Tibial artery (tissue), 4 donors: ENCODE measurements around the gene PRSS2.

Experiments used
- DNase-seq, 2 donors: peaks; one replicate each; pipeline ENCODE4 v3.0.0-alpha.2; 2019
- H3K27ac ChIP-seq, 2 donors: fragments of 200-600 bp; sonication (generic) in 1 of 2; 1 replicate in 1 of 2; 2 replicates in 1 of 2; pipeline ENCODE4 v1.5.1; 2018 to 2019; ENCODE audit warnings: mild to moderate bottlenecking in 1 of 2
- H3K27me3 ChIP-seq, 2 donors: fragments of 200-600 bp; sonication (generic) in 1 of 2; one replicate each; pipeline versions ENCODE4 v1.5.1 to v1.6.0; 2016 to 2019
- H3K36me3 ChIP-seq, 3 donors: fragments of 200-600 bp; sonication (generic) in 2 of 3; one replicate each; pipeline ENCODE4 v1.5.1; 2016 to 2019; ENCODE audit warnings: mild to moderate bottlenecking in 2 of 3
- H3K4me1 ChIP-seq, 4 donors: fragments of 200-600 bp; sonication (generic) in 2 of 4; 1 replicate in 3 of 4; 2 replicates in 1 of 4; pipeline ENCODE4 v1.5.1; 2016 to 2019
- H3K4me3 ChIP-seq, 2 donors: fragments of 200-600 bp; sonication (generic) in 1 of 2; 1 replicate in 1 of 2; 2 replicates in 1 of 2; pipeline ENCODE4 v1.5.1; 2018 to 2019; ENCODE audit warnings: mild to moderate bottlenecking in 2 of 2
- H3K9me3 ChIP-seq, 3 donors: fragments of 200-600 bp; sonication (generic) in 1 of 3; one replicate each; pipeline ENCODE4 v1.5.1; 2016 to 2019
- intact Hi-C: fragments of 100-400 bp; cut with DNase I; formaldehyde crosslinking; loops from one replicate; pipeline ENCODE4 v1.15.0; 2023; ENCODE audit warnings: low total_unique reads
- TF ChIP-seq, protein P1 (sequence below), 2 experiments: fragments of 200-600 bp in 1 of 2; fragments of 450-650 bp in 1 of 2; IDR thresholded peaks; one replicate each; pipeline ENCODE4 v1.5.1; 2017 to 2019; ENCODE audit warnings: antibody characterized with exemption in 2 of 2, mild to moderate bottlenecking in 1 of 2, moderate library complexity in 1 of 2

The PRSS2 gene

DNA sequence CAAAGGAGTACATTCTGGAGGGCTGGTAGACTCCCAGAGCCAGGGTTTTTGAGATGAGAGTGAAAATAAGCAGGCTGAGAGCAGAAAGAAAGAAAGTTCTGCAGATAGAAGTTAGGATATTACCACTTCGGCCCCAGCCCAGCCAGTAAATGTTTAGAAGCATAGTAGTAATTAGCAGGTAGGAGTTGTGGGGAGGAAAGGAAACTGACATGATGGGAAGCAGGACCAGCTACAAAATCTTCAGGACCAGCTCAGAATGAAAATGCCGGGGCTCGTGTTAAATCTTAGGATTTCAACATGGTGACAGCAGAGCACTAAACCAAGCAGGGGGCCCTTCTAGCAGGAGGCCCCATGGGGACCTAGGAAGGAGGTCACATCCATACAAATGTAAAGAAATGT is 28.7 kb downstream of the PRSS2 start:
- H3K4me3 ChIP-seq, result no peak overlapping the region
- intact Hi-C loops, result no loop called here
- H3K4me1 ChIP-seq, result peaks cover 0 to 21% (median 18%) of the 10 kb centered on the region in 4 donors
- no peaks in the 10 kb centered on the region for H3K36me3 ChIP-seq
- DNase-seq, result no peak
- H3K9me3 ChIP-seq, result no peaks in the 10 kb centered on the region
- TF ChIP-seq, protein P1, sequence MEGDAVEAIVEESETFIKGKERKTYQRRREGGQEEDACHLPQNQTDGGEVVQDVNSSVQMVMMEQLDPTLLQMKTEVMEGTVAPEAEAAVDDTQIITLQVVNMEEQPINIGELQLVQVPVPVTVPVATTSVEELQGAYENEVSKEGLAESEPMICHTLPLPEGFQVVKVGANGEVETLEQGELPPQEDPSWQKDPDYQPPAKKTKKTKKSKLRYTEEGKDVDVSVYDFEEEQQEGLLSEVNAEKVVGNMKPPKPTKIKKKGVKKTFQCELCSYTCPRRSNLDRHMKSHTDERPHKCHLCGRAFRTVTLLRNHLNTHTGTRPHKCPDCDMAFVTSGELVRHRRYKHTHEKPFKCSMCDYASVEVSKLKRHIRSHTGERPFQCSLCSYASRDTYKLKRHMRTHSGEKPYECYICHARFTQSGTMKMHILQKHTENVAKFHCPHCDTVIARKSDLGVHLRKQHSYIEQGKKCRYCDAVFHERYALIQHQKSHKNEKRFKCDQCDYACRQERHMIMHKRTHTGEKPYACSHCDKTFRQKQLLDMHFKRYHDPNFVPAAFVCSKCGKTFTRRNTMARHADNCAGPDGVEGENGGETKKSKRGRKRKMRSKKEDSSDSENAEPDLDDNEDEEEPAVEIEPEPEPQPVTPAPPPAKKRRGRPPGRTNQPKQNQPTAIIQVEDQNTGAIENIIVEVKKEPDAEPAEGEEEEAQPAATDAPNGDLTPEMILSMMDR (IDR thresholded peaks at IDR 0.05), result no peak
- no peak overlapping the region for H3K27ac ChIP-seq
- peaks cover 0 to 46% of the 10 kb centered on the region in 2 donors for H3K27me3 ChIP-seq

DNA sequence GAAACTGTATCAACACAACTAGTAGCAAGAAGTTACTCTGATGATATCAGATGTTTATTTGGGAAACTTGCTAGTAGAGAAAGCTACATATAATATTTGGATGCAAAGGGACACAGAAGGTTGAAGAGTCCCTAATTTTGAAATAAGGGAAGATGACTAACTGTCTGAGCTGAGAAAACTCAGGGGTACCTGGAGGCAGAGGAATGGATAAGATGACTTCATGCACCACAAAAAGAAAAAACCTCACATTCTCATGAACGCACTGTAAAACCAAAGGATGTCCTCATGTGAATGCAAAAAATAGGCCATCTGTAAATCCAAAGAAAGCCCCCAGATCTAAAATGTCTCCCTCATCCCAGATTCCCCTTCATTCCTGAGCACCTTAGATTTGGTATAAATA is 29.3 kb downstream of the PRSS2 start:
- no peak for DNase-seq
- Histone ChIP-seq H3K36me3 (no peaks in the 10 kb centered on the region), H3K9me3 (no peaks in the 10 kb centered on the region), H3K27me3 (peaks cover 0 to 40% of the 10 kb centered on the region in 2 donors), H3K4me3 (no peak overlapping the region), H3K4me1 (peaks cover 0 to 21% (median 18%) of the 10 kb centered on the region in 4 donors), H3K27ac (no peak overlapping the region)
- TF ChIP-seq, protein P1 (IDR thresholded peaks at IDR 0.05), result no peak
- intact Hi-C loops, result no loop called here

DNA sequence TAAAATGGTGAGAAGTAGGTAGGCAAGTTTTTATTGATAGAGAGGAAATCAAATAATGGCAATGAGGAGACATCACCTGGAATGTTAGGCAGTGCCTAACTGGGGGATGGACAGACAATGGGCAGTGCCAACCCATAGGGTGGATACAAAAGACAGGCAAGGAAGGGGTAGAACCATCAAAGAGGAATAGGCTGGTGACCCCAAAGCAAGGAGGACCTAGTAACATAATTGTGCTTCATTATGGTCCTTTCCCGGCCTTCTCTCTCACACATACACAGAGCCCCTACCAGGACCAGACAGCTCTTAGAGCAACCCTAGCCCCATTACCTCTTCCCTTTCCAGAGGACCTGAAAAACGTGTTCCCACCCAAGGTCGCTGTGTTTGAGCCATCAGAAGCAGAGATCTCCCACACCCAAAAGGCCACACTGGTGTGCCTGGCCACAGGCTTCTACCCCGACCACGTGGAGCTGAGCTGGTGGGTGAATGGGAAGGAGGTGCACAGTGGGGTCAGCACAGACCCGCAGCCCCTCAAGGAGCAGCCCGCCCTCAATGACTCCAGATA is 30.0 kb downstream of the PRSS2 start:
- Histone ChIP-seq H3K4me1 (peaks cover 0 to 21% (median 18%) of the 10 kb centered on the region in 4 donors), H3K36me3 (no peaks in the 10 kb centered on the region), H3K27ac (no peak overlapping the region), H3K9me3 (no peaks in the 10 kb centered on the region), H3K4me3 (no peak overlapping the region), H3K27me3 (peaks cover 0 to 40% of the 10 kb centered on the region in 2 donors)
- no peak for DNase-seq
- intact Hi-C loops, result no loop called here
- TF ChIP-seq, protein P1 (IDR thresholded peaks at IDR 0.05), result no peak

DNA sequence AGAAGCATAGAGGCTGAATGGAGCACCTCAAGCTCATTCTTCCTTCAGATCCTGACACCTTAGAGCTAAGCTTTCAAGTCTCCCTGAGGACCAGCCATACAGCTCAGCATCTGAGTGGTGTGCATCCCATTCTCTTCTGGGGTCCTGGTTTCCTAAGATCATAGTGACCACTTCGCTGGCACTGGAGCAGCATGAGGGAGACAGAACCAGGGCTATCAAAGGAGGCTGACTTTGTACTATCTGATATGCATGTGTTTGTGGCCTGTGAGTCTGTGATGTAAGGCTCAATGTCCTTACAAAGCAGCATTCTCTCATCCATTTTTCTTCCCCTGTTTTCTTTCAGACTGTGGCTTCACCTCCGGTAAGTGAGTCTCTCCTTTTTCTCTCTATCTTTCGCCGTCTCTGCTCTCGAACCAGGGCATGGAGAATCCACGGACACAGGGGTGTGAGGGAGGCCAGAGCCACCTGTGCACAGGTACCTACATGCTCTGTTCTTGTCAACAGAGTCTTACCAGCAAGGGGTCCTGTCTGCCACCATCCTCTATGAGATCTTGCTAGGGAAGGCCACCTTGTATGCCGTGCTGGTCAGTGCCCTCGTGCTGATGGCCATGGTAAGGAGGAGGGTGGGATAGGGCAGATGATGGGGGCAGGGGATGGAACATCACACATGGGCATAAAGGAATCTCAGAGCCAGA is 31.0 kb downstream of the PRSS2 start:
- TF ChIP-seq, protein P1 (IDR thresholded peaks at IDR 0.05), result no peak
- peaks cover 0 to 40% of the 10 kb centered on the region in 2 donors for H3K27me3 ChIP-seq
- no peaks in the 10 kb centered on the region for H3K9me3 ChIP-seq
- peaks cover 0 to 14% (median 13%) of the 10 kb centered on the region in 4 donors for H3K4me1 ChIP-seq
- H3K27ac ChIP-seq, result no peak overlapping the region
- DNase-seq, result no peak
- H3K36me3 ChIP-seq, result no peaks in the 10 kb centered on the region
- no peak overlapping the region for H3K4me3 ChIP-seq
- intact Hi-C loops, result no loop called here

DNA sequence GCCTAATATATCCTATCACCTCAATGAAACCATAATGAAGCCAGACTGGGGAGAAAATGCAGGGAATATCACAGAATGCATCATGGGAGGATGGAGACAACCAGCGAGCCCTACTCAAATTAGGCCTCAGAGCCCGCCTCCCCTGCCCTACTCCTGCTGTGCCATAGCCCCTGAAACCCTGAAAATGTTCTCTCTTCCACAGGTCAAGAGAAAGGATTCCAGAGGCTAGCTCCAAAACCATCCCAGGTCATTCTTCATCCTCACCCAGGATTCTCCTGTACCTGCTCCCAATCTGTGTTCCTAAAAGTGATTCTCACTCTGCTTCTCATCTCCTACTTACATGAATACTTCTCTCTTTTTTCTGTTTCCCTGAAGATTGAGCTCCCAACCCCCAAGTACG is 31.5 kb downstream of the PRSS2 start:
- DNase-seq, result no peak
- no peak overlapping the region for H3K27ac ChIP-seq
- TF ChIP-seq, protein P1 (IDR thresholded peaks at IDR 0.05), result no peak
- no peaks in the 10 kb centered on the region for H3K9me3 ChIP-seq
- intact Hi-C loops, result no loop called here
- peaks cover 0 to 39% of the 10 kb centered on the region in 2 donors for H3K27me3 ChIP-seq
- H3K4me1 ChIP-seq, result peaks cover 0 to 8% (median 7%) of the 10 kb centered on the region in 4 donors
- no peak overlapping the region for H3K4me3 ChIP-seq
- H3K36me3 ChIP-seq, result no peaks in the 10 kb centered on the region
